Caki2 (cell line): Measurements from ENCODE around the gene DSP. TPM values are rescaled to one million over a fixed set of nuclear protein-coding genes. Genes with fewer than 3 reads are reported as not detected.

Source experiments
- DNase-seq: peaks from one replicate; pipeline ENCODE4 v3.0.0-alpha.2; 2015; ENCODE audit warnings: low read depth
- in situ Hi-C: cut with HindIII; loops from 2 replicates; pipeline ENCODE4 v1.10.0; 2016; ENCODE audit warnings: low sequenced_read_pairs, low pct_unique_long_range_greater_than_20kb, mixed read lengths
- total RNA-seq: library from RNA; depleted of rRNA; stranded (reverse); fragments of >200 nt; shearing (Covaris generic); gene quantifications from 2 replicates; pipeline ENCODE4 v1.2.3, GENCODE V29; 2014; ENCODE audit warnings: low replicate concordance

DSP gene
- total RNA-seq, 1 experiment from 2014 or later: 18.4 TPM

DNA sequence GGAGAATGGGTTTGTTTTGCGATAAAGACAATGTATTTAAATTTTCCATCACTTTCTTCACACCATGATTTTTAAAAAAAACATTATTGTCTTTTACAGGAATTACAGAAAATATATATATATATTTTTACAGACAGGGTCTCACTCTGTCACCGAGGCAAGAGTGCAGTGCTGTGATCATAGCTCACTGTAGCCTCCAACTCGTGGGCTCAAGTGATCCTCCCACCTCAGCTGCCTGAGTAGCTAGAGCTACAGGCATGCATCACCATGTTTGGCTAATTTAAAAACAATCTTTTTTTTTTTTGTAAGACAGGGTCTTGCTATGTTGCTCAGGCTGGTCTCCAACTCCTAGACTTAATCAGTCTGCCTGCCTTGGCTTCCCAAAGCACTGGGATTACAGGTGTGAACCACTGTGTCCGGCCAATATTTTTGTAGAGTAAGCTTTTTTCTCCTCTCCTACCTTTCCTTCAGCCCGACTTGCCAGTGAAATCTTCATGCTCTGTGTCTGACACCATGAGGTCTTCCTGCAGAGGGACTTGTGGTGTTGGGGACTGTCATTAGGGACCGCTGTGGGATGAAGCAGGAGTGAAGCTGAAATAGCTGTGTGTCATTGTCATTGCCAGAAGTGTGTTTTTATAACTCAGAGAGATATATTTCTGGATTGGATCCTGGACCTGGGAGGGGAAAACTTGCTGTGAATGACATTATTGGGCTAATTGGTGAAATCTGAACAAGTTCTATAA is 13.2 kb downstream of the DSP start:
- in situ Hi-C loops: no loop called here
- DNase-seq: no peak

DNA sequence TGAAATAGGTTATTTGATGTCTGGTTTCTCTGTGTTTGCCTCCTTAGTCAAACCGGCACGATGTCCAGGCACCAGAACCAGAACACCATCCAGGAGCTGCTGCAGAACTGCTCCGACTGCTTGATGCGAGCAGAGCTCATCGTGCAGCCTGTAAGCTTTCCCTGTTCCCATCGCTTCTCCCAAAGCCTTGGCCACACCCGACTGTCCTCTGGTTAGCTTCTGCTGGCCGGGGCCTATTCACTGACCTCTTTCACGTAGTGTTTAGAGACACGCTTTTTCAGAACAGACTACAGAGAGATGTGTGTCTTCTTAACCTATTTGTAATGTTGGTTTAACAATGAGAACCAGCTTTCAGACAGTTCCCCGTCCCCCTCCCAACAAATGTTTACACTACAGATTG is 14.2 kb downstream of the DSP start:
- no peak for DNase-seq
- in situ Hi-C loops: no loop called here

DNA sequence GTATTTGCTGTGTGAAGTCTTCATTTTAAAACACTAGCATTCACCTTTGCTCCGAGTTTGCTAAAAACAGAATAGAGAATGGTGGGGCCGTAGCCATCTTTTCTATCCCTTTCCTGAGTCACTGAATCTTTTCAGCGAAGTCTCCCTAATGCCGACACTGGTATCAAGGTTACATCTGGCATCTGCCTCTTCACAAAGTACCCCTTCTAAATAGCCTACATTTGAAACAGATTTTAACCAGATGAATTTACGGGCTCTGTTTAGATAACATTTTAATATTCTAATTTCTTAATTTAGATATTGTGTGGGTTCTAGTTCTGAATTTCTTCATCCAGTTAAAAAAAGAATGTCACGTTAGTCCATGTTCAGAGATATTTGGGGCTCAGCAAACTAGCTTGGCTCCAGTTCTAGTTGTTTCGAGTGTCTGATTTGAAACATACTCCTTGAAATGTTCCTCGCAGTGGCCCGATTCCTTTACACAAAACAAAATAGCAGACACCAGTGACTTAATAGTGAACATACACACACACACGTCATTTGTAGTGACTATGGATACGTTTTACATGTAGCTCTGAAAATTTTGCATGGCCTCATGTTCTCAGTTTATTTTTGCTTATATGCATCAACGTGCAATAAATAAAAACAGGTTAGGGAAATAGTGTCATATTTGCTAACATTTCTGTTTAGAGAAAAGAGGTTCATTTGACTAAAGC is 15.1 kb downstream of the DSP start:
- in situ Hi-C loops: no loop called here
- no peak for DNase-seq

DNA sequence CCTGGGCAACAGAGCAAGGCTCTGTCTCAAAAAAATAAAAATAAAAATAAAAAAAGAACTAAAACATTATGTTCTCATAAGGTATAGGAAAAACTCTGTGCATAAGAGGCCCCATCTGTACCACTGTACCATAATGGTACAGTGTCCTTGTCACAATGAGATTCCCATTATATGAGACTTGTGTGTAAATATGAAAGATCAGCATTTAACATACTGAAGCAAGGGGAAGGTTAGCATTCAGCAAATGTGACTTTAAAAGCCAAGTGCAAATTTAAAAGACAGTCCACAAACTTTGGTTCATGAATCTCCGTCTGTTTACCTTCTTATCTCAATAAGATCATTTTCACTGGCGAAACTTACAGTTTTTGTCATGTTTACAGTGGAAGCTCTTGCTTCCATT is 16.2 kb downstream of the DSP start:
- in situ Hi-C loops: no loop called here
- DNase-seq: no peak

DNA sequence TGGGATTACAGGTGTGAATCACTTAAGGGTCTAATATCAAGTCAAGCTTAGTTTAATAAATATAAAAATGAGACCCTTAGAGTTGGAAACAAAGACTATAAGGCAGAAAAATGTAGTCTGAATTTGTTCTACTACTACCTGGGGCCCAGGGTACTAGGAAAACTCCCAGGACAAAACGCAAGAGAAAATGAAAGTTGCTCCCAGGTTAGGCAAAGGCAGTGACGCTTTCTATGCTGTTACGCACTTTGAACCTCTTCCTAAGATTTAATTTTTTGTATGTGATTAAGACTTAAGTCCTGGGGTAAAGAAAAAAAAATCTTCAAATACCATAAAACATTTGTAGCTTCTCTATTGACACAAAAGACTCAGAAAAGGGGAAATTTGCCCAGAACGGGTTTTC is 17.3 kb downstream of the DSP start:
- no peak for DNase-seq
- in situ Hi-C loops: no loop called here

DNA sequence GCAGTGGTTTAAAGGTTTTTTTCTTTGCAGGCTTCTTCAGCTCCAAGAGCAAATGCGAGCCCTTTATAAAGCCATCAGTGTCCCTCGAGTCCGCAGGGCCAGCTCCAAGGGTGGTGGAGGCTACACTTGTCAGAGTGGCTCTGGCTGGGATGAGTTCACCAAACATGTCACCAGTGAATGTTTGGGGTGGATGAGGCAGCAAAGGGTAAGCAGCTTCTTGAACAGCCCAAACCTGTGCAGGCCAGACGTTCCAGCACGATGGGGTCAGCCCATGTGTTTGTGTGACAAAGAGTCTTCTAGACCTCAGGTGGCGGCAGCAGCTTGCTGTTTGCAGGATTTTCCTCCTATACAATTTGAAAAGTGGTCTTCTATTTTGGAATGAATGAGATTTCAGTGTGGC is 17.7 kb downstream of the DSP start:
- in situ Hi-C loops: no loop called here
- no peak for DNase-seq

DNA sequence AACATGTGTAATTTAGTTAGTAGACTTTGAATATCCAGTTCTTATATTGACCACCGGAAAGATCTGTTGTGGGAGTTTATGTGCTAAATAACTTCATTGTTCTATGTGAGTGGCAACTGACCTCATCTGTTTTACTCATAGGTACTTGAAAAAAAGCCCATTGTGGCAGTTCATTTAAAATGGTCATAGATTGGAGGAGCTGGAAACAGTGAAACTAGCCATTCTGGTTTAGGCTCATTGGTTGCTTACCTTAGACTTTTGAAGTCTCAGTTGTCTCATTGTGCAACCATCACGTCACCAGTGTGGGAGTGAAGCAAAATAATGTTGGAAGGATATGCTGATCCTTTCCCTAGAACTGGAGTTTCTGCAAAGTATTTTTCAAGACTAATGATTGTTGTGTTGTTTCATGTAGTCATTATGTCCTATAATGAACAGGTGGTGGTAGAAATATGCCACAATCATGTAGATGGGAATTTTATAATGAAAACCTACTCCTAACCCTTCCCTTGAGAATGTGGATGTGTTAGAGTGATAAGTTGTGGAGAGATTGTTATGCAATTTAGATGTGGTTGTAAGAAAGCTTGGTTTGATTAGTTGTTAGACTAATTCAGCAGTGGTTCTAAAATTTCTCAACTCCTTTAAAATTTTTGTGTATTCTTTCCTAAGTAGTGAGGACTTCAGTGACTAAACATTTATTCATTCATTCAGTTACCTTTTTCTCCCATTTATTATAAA is 18.3 kb downstream of the DSP start:
- in situ Hi-C loops: no loop called here
- DNase-seq: no peak

DNA sequence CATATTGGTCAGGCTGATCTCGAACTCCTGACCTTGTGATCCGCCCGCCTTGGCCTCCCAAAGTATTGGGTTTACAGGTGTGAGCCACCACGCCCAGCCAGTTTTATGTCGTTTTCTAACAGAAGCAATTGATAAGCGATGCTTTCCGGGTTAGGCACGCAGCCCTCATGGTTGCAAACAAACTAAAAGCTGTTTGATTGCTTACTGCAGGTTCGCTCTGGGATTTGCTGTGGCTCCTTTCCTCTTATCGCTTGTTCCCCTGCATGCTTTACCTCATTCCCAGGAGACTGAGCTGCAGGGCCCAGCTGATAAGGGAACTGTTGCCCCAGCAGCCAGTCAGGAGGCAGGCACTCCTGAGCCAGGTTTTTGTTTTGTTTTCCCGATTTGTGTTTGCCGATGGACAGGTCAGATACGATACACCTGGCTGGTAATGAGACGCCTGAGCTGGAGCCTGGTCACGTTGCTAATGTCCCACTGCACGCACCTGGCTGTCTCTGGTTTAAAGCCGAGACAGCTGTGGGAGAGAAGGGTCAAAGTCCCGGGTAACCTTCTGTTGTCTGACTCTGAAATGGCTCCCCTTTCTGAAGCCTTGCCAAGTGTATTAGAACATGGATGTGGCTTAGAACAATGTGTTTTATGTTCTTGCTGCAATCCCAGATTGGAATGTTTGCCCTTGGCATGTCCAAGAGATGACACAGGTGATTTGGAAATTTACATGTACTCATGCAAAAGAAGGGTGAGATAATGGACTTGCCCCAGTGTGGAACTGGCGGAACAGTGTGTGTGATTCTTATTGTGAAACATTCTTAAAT is 19.9 kb downstream of the DSP start:
- DNase-seq: no peak
- in situ Hi-C loops: no loop called here

DNA sequence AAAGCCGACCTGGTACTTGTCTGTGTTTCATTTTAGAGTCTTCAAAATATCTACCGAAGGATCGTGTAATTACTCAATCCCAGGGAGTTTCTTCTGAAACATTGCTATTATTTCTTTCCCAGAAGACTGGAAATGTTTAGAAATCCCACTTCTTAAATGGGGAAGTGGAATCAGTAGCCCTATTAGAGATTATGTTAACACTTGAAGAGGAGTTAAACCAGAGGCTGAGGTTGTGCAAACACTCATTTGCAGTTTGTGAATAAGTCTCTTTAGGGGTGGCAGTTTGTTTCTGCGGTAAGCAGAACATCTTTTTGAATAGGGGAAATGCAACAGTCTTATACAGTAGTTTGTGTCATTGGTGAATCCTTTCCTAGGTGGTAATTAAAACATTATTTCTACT is 21.3 kb downstream of the DSP start:
- in situ Hi-C loops: no loop called here
- DNase-seq: no peak

DNA sequence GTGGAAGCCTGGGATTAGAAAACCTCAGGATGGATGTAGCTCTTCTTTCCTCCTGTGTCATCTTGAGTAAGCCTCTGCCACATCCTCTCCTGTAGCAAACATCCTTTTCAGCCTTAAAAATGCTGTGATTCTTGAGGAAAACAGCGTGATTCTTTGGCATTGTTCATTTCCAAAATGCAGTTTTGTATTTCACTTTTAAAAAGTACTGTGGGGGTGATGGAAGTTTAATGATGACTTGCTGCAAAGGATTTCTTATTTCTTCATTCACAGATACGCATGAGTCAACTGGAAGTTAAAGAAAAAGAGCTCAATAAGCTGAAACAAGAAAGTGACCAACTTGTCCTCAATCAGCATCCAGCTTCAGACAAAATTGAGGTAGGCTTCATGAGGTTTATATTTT is 24.6 kb downstream of the DSP start:
- DNase-seq: no peak
- in situ Hi-C loops: no loop called here

DNA sequence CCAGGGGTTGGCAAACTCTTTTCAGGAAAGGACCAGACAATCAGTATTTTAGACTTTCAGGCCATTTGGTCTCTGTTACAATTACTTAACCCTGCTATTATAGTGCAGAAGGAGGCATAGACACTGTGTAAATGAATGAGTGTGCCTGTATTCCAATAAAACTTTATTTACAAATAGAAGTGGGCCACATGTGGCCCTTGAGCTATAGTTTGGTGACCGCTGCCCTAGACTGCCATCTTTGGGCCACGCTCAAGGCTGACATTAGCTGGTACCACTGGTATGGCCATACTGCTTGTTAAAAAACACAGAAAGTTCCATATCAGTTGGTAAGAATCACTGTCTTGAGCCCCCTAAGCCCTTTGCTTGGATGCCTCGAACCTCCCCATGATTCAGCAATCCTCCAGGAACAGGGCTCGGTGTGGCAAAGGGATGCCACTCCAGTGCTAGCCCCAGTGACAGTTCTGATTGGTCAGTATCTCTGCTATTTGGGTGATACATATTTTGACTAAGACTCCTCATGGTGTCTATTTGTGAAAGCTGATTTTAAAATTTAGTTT is 25.2 kb downstream of the DSP start:
- in situ Hi-C loops: no loop called here
- no peak for DNase-seq

DNA sequence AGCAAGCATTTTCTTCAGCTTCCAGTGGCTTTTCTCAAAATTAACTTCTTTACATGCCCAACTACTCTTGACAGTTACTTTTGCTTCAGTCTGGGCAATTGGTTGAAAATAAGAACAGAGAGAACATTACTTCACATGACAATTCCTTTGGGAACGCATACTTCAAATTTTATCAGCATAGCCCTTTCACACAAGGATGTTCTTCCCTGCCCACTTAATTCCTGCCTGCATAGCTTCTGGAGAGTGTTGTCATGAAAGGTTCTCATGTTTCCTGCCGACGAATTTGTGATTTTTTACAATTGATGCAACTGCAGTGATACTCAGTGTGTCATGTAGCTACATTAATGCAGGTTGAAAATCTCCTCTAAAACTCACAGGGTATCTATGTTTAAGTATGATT is 26.6 kb downstream of the DSP start:
- in situ Hi-C loops: no loop called here

DNA sequence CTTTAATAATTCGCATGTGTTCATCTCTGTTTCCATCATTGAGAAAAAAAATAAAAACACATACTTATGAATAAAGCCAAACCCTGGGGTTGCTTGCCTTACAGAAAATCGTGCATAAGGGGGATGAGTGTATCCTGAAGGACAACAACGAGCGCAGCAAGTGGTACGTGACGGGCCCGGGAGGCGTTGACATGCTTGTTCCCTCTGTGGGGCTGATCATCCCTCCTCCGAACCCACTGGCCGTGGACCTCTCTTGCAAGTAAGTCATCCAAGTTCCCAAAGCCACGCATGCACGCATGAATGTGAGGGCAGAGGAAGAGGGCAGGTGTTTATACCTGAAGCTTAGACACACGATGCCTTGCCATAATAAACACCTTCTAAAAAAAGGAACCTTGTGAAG is 27.6 kb downstream of the DSP start:
- in situ Hi-C loops: no loop called here

More for the DNA sequence above, 26.6 kb downstream of the DSP start:
- DNase-seq: no peak

DNA sequence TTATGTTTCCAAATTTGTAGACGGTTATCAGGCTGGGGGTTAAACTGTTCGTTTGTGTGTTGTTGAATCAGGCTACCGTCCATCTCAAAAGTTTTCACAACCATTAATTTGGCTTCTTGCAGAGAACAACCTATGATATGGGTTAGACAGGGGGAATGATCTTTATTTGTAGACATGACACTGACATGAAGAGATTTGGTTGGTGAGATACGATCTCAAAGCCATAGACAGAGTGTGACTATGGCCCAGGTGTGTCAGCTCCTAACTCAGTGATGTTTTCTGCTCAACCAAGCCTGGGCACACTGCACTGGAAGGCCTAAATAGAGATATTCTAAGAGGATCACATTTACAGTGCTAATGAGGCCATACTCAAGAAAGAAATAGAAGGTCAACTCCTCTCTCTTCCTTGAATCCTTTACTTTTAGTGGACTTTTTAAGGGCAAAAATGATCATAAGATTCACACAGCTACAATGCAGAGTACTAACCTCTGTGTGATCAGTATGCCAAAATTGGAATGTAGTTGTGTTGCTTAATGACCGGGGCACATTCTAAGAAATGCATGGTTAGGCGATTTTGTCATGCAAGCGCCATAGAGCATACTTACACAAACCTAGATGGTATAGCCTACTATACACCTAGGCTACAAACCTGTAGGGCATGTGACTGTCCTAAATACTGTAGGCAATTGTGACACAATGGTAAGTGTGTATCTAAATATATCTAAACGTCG is 30.9 kb downstream of the DSP start:
- in situ Hi-C loops: no loop called here
- no peak for DNase-seq

More for the DNA sequence above, 27.6 kb downstream of the DSP start:
- DNase-seq: no peak

DNA sequence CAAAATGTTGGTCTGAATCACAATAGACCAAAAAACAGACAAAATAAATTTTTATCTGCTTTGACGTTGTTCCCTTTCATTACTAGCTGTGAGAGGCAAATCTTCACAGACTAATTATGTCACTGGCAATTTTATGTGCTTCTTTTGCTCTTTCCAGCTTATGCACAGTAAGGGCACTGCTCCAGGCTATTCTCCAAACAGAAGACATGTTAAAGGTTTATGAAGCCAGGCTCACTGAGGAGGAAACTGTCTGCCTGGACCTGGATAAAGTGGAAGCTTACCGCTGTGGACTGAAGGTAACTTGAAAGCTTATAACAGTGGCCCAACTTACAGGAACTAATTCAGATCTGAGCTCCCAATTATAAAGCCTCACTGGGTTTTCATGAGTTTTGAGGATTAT is 33.0 kb downstream of the DSP start:
- no peak for DNase-seq
- in situ Hi-C loops: no loop called here

DNA sequence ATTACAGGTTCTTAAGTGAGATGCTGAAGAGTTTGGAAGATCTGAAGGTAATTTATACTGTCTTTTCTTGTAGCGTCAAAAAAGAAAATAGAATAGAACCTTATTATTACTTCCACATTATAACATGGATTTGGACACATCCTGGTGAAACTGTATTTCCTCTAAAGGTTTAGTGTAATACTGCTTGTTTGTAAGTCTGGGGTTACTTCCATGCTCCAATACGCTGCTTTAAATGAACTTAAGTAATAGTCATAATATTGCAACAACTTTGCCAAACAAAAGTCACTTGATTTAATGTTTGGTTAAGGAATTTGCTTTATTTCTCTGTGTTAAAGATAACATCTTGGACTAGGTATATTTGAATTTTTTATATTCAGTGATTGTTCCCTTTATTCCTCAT is 37.0 kb downstream of the DSP start:
- DNase-seq: no peak
- in situ Hi-C loops: no loop called here

DNA sequence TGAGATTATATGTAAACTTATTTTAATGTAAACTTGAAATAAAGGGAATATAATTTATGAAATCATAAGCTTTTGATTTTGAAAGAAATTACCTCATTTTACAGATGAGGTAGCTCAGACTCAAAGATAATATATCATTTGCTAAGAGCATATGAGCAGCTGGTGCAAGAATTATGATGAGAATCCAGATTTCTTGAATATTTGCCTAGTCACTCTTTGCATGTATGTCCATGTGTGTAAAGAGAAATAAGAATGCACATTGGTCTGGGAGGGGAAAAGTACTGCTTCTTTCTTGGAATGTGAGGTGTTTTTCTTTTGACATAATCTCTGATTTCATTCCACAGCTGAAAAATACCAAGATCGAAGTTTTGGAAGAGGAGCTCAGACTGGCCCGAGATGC is 37.5 kb downstream of the DSP start:
- in situ Hi-C loops: no loop called here

DNA sequence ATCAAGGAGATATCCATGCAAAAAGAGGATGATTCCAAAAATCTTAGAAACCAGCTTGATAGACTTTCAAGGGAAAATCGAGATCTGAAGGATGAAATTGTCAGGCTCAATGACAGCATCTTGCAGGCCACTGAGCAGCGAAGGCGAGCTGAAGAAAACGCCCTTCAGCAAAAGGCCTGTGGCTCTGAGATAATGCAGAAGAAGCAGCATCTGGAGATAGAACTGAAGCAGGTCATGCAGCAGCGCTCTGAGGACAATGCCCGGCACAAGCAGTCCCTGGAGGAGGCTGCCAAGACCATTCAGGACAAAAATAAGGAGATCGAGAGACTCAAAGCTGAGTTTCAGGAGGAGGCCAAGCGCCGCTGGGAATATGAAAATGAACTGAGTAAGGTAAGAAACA is 38.4 kb downstream of the DSP start:
- in situ Hi-C loops: no loop called here
- DNase-seq: no peak

More for the DNA sequence above, 37.5 kb downstream of the DSP start:
- no peak for DNase-seq
